Dermis microvascular lymphatic vessel endothelial cell (primary cell): ENCODE results near the gene FAM193A. TPM values are rescaled to one million over a fixed set of nuclear protein-coding genes. Genes with fewer than 3 reads are reported as not detected.
"Not testable (repeated sequence)": the region's sequence is repeated elsewhere in the genome, so short reads cannot be mapped to it uniquely, and the experiment has no call there.

Experiments used
- DNase-seq, 2 donors: peaks; one replicate each; pipeline versions ENCODE4 v3.0.0 to v3.0.0-alpha.2; 2010; ENCODE audit warnings: low read depth in 2 of 2
- total RNA-seq: library from RNA; depleted of rRNA; stranded (reverse); fragments of >200 nt; gene quantifications from 2 replicates; pipeline ENCODE4 v1.2.1, GENCODE V29; 2014

Gene FAM193A
- total RNA-seq, 1 donor from 2014 or later, result 4.4 TPM

- no peak for DNase-seq
Observed at GRCh38 chr4:2745516-2745915, 209.1 kb downstream of the FAM193A start.

- peak; percentile 71 to 89 for DNase-seq
Observed at GRCh38 chr4:2745981-2746806, 209.7 kb downstream of the FAM193A start.

DNA sequence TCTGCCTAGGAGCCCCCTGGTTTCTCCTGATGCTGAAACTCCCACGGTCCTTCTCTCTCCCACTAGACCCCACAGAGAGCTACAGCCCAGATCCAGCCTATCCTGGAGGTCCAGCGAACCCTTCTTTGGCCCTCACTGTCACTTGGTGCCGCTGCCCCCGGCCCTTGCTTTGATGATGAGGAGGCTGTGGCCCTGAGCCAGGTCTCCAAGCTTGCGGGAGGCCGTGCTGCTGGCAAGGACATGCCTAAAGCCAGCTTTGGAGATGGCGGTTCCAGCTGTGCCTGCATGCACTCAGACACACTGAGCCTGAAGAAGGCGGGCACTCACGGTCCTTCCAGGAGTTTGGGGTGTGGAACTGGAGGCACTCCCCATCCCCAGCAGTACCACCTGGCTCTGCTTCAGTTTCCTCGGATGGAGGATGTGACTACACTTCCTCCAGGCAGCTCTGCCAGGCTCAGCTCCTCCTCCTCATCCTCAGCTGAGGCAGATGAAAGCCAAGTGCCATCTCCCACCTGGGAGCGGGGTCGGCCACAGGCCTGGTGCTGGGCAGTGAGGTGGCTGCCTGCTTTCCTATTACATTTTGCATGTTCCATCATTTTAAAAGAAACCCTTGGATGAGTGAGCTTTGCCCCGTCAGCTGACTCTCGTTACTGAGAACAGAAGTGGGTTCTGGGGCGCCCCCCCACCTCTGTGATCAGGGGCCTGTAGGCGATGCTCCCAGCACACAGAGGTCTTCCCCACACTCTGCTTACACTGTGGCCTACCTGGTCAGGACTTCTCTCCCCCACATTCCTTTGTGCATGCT is 210.6 kb downstream of the FAM193A start:
- peak in 1 of 2 donors; percentile 50 for DNase-seq

GRCh38 chr4:2750719-2751605 is 214.5 kb downstream of the FAM193A start:
- no peak for DNase-seq

GRCh38 chr4:2753436-2753835 is 217.0 kb downstream of the FAM193A start:
- DNase-seq, result peak in 1 of 2 donors; percentile 46

- DNase-seq, result no peak
Observed at GRCh38 chr4:2754848-2755819, 218.7 kb downstream of the FAM193A start.

GRCh38 chr4:2755821-2756690 is 219.6 kb downstream of the FAM193A start, which contains the start of gene TNIP2:
TNIP2 (minus strand) TSS chr4:2756336; CDS start chr4:2756289, 47 bp downstream.
- DNase-seq, result peak; percentile 52 to 80

- no peak for DNase-seq
Observed at GRCh38 chr4:2756691-2757350, 220.4 kb downstream of the FAM193A start.

DNA sequence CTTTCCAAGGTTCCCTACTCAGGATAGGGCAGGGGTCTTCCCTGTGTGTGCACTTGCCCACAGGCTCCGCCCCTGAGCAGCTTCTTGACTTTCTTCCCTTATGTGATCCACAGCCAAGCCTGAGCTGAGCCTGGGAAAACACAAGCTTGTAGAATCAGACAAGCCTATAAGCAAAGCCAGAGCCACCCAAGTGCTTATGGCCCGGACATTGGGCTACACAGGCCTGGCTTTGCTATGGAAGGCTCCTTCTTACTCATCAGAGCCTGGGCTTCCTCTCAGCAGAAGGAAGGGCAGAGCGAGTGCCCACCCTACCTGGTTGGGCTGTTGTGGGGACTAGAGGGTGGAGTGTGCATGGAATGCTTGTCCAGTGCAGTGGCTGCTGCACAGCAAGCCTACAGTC is 221.0 kb downstream of the FAM193A start:
- no peak for DNase-seq

DNA sequence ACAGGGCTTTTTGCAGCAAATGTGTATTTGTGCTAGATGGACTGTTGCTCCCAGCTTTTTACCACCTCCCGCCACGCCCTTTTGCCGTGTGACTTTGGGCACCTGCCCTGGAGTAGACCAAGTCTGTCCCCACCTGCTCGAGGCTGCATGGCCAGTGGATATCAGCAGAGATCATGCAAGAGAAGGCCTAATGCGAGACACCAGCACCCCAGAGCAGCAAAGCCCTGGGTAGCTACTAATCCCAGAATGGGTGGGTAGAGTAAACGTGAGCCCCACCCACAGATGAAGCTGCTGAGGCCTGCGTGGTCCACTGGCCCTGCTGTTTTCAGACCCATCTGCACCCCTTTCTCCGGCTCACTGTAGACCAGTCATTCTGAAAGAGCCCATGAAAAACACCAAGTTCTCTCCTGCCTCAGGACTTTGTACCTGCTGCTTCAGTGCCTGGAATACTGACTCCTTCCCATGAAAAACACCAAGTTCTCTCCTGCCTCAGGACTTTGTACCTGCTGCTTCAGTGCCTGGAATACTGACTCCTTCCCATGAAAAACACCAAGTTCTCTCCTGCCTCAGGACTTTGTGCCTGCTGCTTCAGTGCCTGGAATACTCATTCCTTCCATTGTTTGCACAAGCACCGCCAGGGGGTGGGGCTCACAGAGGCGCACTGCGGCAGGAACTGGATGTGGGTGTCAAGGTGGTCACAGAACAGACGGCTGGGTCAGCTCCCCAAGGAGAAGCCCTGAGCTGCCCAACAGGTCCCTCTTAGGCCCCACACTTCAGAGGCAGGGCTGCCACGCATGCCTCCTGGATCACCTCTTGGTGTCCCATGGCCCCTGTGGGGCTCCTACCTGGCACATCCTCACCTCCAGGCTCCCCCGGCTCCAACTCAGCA is 224.8 kb downstream of the FAM193A start:
- peak; percentile 29 to 67 for DNase-seq

GRCh38 chr4:2762048-2762447 is 225.6 kb downstream of the FAM193A start:
- DNase-seq, result no peak

DNA sequence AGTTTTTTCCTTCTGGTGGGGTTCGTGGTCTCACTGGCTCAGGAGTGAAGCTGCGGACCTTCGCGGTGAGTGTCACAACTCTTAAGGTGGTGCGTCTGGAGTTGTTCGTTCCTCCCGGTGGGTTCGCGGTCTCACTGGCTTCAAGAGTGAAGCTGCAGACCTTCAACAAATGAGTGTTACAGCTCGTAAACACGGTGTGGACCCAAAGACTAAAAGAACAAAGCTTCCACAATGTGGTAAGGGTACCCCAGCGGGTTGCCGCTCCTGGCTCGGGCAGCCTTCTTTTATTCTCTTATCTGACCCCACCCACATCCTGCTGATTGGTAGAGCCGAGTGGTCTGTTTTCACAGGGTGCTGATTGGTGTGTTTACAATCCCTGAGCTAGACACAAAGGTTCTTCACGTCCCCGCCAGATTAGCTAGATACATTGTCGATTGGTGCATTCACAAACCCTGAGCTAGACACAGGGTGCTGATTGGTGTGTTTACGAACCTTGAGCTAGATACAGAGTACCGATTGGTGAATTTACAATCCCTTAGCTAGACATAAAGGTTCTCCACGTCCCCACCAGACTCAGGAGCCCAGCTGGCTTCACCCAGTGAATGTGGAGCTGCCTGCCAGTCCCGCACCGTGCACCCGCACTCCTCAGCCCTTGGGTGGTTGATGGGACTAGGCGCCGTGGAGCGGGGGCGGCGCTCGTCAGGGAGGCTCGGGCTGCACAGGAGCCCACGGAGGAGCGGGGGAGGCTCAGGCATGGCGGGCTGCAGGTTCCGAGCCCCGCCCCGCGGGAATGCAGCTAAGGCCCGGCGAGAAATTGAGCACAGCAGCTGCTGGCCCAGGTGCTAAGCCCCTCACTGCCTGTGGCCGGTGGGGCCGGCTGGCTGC is 226.3 kb downstream of the FAM193A start:
- not testable (repeated sequence) for DNase-seq

GRCh38 chr4:2763511-2763967 is 227.1 kb downstream of the FAM193A start:
- DNase-seq, result no peak

GRCh38 chr4:2765832-2766526 is 229.5 kb downstream of the FAM193A start:
- no peak for DNase-seq

GRCh38 chr4:2767046-2767704 is 230.7 kb downstream of the FAM193A start:
- no peak for DNase-seq
